ENCODE data around the gene RHOB. TPM values are rescaled to one million over a fixed set of nuclear protein-coding genes. Genes with fewer than 3 reads are reported as not detected.
A peak's percentile ranks its signal among the peaks of the same experiment; 100 is the strongest.

The RHOB gene
- total and polyA plus RNA-seq, 2 of the 13 experiments (the other 11 are each of a cell fraction or from before 2014, with no cell fraction given) = 192 to 268 TPM

DNA sequence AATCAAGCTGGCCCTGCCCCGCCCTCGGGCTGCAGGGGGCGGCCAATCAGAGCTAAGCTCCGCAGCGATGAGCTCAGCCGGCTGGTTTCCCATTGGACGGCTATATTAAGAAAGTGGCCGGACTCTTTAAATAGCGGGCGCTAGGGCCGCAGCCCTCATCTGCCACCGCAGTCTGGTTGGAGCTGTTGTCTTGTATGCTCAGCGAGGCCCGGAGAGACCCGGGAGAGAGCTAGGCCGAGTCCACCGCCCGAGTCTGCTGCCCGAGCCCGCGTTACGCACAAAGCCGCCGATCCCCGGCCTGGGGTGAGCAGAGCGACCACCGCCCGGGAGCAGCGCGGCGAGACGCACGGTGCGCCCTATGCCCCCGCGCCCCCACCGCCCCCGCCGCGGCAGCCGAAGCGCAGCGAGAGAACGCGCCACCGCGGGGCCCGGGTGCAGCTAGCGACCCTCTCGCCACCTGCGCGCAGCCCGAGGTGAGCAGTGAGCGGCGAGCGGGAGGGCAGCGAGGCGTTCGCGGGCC, at the start of gene RHOB (continued):
- TF ChIP-seq, protein P1, sequence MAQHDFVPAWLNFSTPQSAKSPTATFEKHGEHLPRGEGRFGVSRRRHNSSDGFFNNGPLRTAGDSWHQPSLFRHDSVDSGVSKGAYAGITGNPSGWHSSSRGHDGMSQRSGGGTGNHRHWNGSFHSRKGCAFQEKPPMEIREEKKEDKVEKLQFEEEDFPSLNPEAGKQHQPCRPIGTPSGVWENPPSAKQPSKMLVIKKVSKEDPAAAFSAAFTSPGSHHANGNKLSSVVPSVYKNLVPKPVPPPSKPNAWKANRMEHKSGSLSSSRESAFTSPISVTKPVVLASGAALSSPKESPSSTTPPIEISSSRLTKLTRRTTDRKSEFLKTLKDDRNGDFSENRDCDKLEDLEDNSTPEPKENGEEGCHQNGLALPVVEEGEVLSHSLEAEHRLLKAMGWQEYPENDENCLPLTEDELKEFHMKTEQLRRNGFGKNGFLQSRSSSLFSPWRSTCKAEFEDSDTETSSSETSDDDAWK (CRISPR knock-in tag; IDR thresholded peaks at IDR 0.05) = no peak
- no peak; the same call in 1 of the 2 replicates for TF ChIP-seq CAMTA2 (CRISPR knock-in tag; IDR thresholded peaks at IDR 0.05; ENCODE audit: borderline replicate concordance)
- no peak for TF ChIP-seq ZNF841 (CRISPR knock-in tag; IDR thresholded peaks at IDR 0.05; ENCODE audit: borderline replicate concordance)
- no peak for TF ChIP-seq KDM3A (CRISPR knock-in tag; IDR thresholded peaks at IDR 0.05; ENCODE audit: low read depth)
- TF ChIP-seq, protein P2, sequence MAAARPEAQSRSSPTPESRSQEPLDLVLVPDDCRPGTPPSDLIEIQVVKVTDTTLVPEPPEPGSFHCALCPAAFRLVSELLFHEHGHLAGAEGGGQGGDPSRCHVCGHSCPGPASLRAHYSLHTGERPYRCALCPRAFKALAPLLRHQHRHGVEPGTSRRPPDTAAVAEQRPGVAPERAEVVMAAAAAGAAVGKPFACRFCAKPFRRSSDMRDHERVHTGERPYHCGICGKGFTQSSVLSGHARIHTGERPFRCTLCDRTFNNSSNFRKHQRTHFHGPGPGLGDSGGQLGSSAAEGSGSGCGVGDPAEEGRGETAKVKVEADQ (CRISPR knock-in tag; IDR thresholded peaks at IDR 0.05; ENCODE audit: borderline replicate concordance) = peak; percentile 92
- TF ChIP-seq ZNF121 (CRISPR knock-in tag; IDR thresholded peaks at IDR 0.05) = no peak
- TF ChIP-seq ZNF850 (CRISPR knock-in tag; conservative IDR thresholded peaks at IDR 0.05) = no peak
- TF ChIP-seq, protein P3, sequence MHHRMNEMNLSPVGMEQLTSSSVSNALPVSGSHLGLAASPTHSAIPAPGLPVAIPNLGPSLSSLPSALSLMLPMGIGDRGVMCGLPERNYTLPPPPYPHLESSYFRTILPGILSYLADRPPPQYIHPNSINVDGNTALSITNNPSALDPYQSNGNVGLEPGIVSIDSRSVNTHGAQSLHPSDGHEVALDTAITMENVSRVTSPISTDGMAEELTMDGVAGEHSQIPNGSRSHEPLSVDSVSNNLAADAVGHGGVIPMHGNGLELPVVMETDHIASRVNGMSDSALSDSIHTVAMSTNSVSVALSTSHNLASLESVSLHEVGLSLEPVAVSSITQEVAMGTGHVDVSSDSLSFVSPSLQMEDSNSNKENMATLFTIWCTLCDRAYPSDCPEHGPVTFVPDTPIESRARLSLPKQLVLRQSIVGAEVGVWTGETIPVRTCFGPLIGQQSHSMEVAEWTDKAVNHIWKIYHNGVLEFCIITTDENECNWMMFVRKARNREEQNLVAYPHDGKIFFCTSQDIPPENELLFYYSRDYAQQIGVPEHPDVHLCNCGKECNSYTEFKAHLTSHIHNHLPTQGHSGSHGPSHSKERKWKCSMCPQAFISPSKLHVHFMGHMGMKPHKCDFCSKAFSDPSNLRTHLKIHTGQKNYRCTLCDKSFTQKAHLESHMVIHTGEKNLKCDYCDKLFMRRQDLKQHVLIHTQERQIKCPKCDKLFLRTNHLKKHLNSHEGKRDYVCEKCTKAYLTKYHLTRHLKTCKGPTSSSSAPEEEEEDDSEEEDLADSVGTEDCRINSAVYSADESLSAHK (CRISPR knock-in tag; IDR thresholded peaks at IDR 0.05; ENCODE audit: borderline replicate concordance) = no peak
- TF ChIP-seq ZNF432 (CRISPR knock-in tag; IDR thresholded peaks at IDR 0.05; ENCODE audit: borderline replicate concordance) = peak; percentile 90; the same call in 1 of the 2 replicates
- TF ChIP-seq NR2F2 (IDR thresholded peaks at IDR 0.05; ENCODE audit: borderline replicate concordance, low read depth) = peak; percentile 68; the same call in 1 of the 2 replicates
- peak; percentile 65; the same call in 1 of the 2 replicates for TF ChIP-seq ZNF773 (CRISPR knock-in tag; IDR thresholded peaks at IDR 0.05; ENCODE audit: borderline replicate concordance)
- TF ChIP-seq ZFP36L1 (CRISPR knock-in tag; IDR thresholded peaks at IDR 0.05) = peak; percentile 96; the same call in 1 of the 2 replicates
- TF ChIP-seq, protein P4, sequence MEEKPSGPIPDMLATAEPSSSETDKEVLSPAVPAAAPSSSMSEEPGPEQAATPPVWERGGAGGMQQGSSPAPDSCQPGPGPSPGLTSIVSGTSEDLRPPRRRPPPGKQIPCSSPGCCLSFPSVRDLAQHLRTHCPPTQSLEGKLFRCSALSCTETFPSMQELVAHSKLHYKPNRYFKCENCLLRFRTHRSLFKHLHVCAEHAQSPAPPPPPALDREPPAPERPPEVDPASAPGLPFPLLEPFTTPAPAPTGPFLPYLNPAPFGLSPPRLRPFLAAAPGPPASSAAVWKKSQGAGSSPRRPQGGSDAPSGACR (CRISPR knock-in tag; IDR thresholded peaks at IDR 0.05) = no peak
- TF ChIP-seq, protein P5, sequence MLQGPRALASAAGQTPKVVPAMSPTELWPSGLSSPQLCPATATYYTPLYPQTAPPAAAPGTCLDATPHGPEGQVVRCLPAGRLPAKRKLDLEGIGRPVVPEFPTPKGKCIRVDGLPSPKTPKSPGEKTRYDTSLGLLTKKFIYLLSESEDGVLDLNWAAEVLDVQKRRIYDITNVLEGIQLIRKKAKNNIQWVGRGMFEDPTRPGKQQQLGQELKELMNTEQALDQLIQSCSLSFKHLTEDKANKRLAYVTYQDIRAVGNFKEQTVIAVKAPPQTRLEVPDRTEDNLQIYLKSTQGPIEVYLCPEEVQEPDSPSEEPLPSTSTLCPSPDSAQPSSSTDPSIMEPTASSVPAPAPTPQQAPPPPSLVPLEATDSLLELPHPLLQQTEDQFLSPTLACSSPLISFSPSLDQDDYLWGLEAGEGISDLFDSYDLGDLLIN (CRISPR knock-in tag; IDR thresholded peaks at IDR 0.05; ENCODE audit: borderline replicate concordance) = peak; percentile 66; the same call in 1 of the 2 replicates
- TF ChIP-seq U2AF2 (IDR thresholded peaks at IDR 0.05; ENCODE audit: low read depth, low read length) = no peak
- peak; percentile 71; the same call in 1 of the 2 replicates for TF ChIP-seq FOXK1 (CRISPR knock-in tag; IDR thresholded peaks at IDR 0.05; ENCODE audit: borderline replicate concordance, low read depth)
- peak; percentile 87 for TF ChIP-seq PHF5A (CRISPR knock-in tag; IDR thresholded peaks at IDR 0.05; ENCODE audit: low read depth, unreplicated experiment)
- peak; percentile 94 for TF ChIP-seq ZNF879 (CRISPR knock-in tag; IDR thresholded peaks at IDR 0.05)
- TF ChIP-seq, protein P6, sequence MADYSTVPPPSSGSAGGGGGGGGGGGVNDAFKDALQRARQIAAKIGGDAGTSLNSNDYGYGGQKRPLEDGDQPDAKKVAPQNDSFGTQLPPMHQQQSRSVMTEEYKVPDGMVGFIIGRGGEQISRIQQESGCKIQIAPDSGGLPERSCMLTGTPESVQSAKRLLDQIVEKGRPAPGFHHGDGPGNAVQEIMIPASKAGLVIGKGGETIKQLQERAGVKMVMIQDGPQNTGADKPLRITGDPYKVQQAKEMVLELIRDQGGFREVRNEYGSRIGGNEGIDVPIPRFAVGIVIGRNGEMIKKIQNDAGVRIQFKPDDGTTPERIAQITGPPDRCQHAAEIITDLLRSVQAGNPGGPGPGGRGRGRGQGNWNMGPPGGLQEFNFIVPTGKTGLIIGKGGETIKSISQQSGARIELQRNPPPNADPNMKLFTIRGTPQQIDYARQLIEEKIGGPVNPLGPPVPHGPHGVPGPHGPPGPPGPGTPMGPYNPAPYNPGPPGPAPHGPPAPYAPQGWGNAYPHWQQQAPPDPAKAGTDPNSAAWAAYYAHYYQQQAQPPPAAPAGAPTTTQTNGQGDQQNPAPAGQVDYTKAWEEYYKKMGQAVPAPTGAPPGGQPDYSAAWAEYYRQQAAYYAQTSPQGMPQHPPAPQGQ (CRISPR knock-in tag; IDR thresholded peaks at IDR 0.05; ENCODE audit: borderline replicate concordance) = no peak
